ENCODE data around the gene C8B.

The C8B gene

DNA sequence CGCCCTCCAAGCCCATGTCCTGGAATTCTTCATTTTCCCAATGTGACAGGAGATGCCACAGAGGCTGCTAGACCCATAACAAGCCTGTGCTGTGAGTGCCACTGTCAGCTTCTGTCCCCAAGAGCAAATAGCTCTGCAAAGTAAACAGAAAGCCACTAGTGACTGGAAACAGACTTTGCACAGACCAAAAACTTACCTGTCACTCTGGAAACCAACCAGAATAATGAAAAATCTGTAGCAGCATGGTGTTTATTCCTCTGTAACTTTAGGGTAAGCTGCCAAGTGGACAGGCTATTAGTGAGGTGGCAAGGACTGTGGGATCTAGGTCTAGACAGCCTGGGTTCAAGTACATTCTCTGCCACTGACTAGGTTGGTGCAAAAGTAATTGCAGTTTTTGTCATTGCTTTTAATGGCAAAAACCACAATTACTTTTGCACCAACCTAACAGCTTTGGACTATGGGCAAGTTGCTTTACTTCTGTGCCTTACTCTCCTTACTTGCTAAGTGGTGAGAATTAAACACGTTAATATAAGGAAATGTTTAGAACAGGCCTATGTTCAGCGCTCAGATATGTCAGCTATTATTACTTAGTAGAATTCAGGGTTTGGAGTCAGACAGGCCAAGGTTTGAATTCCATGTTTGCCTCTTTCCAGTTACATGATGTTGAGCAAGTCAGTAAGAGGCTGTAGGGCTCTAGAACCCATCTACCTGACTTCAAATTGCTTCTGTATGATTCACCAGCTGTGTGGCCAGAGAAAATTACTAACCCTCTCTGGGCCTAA lies at the start of gene C8B:
TSS of gene C8B (minus strand) at position 100 of the 782 bp plus-strand sequence. CDS start at position 33, 67 bp downstream.
- DNase-seq, result no peak

DNA sequence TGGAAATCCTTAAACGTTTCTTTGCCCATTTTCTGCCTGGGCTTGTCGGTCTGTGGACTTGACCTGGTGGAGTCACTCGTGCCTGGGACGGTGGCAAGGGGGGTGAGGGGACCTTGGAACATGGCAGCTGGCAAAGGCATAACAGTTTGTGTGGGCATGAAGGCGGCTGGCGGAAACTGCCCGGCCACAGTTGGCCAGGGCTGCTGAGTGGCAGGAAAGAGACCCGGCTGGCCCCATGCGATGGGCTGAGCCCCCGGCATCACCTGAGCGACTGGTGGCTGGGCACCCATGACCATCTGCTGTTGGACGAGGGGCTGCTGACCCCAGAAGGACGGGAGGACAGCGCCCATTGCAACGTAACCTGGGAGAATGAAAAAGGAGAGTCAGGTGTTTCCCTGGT lies 49.3 kb upstream of the C8B start:
- no peak for DNase-seq

DNA sequence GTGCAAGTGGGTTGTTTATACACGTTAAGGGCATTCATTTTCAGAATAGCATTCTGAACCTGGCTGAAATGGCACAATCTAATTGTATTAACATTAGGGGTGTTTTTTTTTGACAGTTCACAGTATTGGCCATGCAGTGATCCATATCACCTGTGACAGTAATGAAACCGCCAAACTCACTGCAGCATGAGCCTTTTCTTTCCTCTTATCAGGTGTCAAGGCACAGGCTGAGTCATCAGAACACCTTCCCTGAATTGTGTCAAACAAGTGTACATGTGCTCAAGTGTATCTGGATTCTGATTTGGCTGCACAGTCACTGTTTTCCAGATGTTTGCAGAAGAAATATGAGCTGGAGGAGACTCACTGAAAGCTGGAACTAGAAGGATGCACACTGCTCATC lies 47.7 kb upstream of the C8B start:
- DNase-seq, result no peak

DNA sequence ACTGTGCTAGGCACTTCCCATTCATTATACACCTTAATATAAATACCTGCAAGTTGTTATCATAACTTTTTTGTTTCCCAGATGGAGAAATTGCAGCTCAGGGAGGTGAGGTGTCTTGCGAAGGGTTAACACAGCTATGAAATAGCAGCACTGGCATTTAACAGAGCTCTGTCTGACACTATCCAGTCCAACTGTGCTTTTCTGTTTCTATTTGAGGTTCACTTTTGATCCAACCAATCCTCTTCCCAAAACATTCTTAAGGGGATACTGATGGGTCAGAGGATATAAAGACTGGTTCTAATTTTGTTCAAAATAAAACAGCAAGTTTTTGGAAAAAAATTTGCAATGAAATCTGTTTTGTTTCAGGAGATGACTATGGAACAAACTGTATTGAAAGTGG lies 46.5 kb upstream of the C8B start:
- no peak for DNase-seq

DNA sequence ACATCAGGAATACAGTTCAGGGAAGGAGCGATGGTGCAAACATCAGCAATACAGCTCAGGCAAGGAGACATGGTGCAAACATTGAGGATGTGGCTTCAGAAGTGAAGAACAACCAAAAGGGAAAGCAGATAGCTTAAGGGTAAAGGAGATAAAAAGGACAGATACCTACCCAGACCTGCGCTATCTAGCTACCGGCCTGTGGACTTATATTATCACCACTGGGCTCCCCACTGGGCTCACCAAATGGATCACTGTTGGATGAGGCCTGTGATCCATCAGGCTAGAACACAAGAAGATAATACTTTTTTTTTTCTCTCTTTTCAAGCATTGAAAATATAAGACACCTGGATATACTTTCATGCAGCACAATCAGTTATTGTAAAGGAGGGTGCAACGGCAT lies 44.7 kb upstream of the C8B start:
- no peak for DNase-seq

DNA sequence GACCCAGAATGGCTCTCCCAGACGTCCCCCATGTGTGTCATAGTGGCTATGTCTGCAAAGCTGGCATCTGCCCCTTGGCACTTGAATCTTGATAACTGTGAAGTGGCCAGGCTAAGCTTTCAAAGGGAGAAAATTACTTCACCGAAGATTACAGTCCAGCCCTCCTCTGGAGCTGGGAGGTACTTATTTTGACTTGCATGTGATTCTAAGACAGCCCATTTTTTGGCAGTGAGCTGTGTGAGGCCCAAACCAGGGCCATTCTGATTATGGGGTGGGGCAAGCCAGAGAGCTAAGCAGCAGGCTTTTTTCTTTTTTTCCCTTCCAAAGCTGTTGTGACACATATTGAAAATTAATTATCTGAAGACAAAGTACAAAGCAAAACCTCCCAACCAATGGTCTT lies 42.1 kb upstream of the C8B start:
- DNase-seq, result no peak

DNA sequence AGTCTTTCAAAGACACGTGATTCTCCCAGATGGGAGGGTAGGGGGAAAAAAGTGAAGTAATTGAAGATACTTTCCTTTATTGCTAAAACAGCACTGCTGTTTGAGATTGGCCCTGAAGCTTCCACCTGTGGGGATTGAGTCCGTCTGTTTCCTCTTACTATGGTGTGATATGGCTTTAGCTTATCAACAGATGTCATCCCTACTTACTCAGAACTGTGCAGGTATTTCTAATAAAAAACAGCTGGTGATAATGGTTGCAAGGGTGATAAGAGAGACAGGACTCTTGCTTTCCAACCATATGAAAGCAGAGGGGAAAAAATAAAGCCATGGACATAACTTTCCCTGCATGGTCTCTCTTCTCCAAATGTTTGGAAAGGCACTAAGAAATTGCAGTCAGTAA lies 41.7 kb upstream of the C8B start:
- no peak for DNase-seq

DNA sequence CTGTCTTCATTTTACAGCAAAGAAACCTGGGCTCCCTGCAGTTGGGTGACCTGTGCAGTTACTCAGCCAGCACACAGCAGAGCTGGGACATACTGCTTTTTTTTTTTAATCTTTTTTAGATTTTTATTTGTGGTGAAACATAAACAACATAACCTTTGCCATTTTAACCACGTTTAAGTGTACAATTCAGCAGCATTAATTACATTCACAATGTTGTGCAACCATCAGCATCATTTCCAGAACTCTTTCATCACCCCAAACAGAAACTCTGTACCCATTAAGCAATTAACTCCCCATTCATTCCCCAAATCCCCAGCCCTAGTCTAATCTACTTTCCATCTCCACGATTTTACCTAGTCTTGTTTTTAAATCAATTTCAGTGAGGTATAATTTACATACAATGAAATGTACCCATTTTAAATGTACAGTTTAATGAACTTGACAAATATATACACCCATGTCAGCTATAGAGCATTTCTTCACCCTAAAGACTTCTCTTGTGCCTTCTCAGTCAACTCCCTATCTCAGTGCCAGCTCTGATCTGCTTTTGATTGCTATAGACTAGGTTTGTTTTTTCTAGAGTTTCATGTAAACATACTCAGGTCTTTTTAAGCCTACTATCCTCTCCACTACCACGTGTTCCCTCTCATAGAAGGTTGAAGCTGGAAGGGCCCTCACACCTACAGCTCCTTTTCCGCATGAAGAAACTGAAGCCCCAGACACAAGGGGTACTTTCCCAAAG lies 37.8 kb upstream of the C8B start:
- DNase-seq, result no peak

DNA sequence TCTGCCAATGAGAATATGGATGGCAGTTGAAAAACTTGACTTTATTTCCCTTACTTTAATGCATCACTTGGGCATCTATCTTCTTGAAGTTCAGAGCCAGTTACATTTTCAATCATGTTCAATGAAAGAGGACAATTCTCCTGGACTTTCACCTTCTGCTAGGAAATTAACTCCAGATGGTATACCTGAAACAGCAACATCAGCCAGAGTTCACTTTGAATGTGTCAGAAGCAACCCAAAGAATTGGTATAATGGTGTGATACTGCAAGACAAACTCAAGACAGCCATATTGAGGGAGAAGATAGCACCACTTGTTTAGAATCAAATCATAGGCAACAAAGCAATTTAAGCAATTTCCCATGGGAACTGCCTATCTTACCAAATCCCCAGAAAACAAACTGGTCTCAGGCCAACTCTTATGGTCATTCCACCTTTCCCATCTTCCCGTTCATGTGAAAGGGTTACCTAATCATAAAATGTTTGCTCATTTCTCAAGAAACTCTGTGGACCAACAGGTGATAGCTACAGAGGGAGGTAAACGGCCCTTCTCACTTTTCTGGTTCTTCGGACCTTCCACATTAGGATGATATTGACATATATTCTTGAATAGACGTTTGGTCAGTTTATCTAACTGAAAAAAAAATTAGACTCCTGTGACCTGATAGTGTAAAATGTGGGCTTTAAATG lies 29.7 kb upstream of the C8B start:
- no peak for DNase-seq

DNA sequence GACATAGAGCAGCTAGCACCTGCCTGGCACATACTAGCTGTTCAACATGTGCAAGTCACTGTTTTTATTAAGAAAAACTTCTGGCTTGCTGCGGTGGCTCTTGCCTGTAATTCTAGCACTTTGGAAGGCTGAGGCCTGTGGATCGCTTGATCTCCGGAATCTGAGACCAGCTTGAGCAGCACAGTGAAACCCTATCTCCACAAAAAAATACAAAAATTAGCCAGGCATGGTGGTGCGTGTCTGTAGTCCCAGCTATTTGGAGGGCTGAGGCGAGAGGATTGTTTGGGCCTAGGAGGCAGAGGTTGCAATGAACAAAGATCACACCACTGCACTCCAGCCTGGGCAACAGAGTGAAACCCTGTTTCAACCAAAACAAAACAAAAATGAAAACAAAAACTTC lies 27.7 kb upstream of the C8B start:
- no peak for DNase-seq

DNA sequence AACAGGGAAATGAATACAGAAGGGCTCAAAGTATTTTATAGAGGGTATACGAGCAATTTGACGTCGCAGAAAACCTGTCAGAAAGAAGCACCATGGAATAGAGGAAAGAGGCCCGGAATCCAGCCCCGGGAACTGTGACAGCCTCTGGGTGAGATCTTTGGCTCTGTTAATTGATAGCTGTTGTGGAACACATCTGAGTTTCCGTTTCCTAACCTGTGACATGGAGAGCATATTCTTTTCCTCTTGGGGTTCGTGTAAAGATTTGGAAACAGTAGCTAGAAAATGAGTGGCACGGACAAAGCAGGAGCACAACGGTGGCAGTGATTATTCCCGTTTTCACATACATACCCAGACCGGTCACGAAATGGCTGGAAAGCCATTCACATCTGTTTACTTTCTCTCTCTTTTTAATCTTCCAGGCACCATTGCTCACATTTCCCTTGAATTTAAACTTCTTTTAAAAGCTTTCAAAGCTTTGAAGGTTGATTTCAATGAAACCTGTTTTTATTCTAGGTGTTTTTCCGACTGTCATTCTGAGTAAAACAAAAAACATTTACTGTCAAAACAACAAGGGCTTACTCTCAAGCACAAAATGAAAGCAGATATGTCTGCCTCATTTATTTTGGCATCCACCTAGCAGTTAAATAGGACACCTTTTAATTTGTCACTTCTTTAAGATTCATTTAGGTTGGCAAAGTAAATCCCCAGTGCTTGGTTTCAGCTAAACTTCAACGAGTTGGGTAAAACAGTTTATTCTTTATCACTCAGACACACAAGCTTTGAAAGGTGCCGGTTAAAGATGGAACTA lies 26.7 kb upstream of the C8B start:
- no peak for DNase-seq

DNA sequence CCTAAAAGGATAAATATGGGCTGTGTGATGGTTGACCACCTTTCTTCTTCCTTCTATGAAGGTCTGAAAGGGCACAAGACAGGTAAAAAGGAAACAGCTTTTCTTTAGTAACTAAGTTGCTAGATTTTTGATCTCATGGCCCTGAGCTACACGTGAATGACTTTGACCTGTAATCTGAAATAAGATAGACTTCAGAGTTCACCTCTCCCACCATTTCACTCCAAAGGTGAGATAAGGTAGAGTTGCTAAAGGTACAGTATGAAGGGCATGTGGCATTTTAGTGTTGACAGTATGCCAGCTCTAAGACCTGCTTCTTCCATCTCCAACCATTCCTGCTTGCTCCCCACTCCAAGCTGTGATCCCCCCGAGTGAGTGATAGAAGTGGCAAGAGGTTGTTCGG lies 25.8 kb upstream of the C8B start:
- no peak for DNase-seq

DNA sequence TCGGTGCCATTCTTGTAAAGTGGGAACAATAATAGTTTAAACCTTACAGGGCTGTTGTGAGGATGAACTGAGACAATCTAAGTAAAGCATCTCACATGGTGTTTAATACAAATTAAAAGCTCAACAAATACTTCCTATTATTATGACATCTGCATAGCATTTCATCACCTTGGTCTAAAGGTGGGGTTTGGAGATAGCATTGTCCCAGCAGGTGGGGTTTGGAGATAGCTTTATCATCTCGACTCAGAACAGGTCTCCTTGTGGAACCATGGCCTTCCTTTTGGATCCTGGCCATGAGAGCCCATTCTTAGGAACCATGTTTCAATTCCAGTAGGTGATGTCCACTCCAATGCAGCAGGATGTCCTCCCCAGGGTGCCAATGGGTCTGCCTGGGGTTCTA lies 20.6 kb upstream of the C8B start:
- DNase-seq, result no peak

DNA sequence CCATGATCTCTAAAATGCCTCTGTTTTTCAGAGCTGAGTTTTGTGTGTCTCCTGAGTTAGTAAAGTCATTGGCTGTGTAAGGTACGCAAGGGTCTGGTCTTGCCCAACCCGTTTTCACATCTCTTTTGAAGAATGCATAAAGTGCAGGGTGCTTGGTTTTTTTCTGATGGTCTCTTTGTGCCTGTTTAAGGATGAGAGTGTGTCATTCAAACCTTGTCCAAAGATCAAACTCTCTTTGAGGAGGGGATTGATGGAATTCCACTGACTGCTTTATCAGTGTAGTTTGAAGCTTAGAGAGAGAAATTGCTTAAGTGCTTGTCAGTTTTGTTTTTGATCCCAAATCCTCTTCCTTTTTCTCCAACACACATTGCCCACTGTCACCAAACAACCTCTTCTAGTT lies 20.0 kb upstream of the C8B start:
- no peak for DNase-seq

DNA sequence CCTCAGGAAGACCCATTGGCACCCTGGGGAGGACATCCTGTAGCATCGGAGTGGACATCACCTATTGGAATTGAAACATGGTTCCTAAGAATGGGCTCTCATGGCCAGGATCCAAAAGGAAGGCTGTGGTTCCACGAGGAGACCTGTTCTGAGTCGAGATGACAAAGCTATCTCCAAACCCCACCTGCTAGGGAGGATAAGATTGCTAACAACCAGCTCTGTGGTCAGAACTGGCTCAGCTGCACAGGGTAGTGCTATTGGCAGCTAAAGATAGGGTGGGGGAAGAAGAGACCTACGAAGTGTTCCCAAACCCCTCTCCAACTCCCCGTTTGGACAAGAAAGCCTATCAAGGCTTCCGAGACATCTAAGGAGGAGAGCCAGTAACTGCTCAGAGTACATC lies 17.7 kb upstream of the C8B start:
- no peak for DNase-seq

DNA sequence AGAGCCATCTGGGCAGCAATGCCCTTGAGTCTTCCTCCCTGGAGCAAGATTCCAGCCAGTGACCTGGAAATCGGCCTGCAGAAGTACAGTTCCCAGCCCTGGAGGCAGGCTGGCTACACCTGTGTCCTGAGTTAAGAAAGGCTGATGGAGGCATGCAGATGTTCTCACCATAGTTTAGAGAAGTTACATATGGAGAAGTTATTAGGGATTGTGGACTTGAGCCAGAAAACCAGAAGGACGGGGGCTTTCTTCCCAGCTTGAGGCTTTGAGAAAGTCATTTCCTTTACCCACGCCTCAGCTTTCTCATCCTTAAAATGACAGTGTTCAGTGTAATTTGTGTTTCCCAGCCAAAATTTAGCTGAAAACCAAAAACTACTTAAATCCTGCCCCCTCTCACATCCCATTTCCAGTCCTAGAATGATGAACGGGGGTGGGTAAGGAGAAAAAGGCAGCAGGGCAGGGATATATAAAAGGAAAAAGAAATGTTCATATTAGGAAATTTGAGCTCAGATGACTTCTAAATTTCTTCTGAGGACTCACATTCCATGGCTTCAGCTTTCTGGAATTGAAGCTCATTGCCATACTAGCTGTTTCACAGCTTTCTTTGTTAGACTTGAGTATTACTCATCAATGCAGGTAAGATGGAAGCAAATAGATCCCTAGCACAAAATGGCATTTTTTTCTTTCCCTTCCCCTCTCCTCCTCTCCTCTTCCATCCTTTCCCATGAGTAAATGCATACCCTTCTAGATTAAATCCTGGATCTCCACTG lies 14.4 kb upstream of the C8B start:
- DNase-seq, result no peak

DNA sequence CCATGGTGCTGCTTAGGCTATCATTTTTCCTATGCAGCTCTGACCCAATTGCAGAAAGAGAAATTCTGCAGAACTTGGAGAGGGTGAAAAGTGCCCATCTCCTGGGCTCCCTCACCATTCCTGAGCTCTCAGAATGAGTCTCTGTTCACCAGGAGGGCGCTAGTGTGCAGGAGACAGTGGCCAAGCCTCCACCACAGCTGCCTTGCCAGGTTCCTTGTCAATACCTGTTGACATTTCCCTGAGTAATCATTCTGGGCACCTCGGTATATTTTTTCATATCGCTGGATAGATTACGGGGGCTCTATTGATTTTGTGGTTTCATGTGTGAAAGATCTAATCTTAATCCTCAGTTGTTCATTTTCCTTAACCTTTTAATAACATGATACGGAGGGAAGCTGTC lies 13.0 kb upstream of the C8B start:
- no peak for DNase-seq

DNA sequence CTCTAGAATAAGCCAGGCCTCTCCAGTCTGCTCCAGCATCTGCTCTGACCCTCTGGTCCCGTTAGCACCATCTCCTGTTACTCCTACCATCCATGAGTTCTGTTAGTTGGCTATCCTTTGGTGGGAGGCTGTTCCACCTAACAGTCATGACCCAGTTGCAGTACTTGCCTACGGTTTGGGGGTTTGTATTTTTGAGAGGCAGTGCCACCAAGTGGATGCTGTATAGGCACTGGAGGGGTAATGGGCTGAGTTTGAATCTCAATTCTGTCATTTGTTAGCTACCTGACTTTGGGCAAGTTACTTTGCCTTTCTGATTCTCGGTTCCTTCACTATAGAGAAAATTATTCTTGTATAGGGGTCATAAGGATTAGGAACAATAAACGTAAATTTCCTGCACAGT lies 12.1 kb upstream of the C8B start:
- no peak for DNase-seq

DNA sequence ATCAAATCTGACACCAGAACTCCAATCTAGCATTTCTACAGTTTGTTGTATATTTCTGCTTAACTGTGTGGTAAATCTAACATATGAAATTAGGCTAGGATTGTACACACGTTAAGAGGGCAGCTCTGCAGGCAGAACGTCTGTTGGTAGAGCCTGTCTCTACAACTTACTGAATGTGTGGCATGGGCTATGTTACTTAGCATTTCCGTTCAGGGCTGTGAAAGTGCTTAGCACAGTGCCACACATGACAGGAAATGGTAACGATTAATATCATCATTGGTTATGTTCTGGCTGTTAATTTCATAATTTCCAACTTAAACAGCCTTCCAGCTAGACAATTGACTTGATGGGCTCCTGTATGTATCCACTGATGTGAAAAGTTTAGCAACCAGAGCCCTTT lies 9.6 kb upstream of the C8B start:
- DNase-seq, result no peak

DNA sequence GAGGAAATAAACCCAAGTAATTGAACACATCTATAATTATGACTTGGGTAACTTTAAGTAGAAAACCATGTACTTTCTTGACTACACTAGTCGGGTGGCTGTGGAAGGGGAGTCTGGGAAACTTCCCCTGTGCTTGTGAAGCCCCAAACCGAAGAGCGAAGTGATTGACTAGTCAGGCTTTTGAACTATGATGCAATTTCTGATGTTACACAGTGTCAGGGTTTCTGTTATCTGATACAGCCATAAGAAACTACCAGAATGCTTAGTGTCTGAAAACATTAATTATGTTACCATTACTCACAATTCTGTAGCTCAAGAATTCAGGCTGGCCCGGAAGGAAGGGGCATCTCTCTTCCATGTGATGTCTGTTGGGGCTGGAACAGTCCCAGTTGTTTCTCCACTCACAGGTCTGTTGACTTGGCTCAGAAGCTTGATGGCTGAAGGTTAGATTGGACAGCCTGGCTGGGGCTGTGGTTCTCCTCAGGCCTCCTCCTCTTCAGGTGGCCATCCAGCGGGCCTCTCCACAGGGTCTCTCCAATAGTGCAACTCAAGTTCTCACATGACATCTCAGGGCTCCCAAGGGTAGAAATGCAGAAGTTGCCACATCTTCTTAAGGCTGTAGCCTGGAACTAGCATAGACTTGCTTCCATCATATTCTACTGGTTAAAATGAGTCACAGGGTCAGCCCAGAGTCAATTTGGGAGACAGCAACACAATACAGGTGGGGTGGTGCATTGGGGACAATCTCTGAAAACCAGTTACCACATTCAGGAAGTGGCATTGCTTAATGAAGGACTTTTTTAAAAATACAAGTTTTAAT lies 8.3 kb upstream of the C8B start:
- DNase-seq, result no peak

DNA sequence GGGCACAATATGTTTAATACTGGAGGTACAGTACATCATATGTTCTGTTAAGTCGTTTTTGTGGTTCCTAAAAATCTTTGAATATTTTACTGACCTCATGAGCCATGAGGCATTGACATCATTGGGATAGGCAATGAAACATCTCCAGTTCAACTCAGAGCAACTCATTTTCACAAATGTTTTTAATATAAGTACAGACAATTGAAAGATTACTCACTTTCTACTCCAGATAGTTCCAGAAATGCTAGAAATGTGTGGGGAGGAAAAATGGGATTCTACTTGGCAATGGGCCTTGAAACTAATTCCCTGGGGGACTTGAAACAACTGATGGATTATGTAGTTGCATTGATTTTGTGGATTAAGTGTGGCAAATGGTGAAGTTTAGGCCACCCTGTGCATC lies 7.2 kb upstream of the C8B start:
- no peak for DNase-seq

DNA sequence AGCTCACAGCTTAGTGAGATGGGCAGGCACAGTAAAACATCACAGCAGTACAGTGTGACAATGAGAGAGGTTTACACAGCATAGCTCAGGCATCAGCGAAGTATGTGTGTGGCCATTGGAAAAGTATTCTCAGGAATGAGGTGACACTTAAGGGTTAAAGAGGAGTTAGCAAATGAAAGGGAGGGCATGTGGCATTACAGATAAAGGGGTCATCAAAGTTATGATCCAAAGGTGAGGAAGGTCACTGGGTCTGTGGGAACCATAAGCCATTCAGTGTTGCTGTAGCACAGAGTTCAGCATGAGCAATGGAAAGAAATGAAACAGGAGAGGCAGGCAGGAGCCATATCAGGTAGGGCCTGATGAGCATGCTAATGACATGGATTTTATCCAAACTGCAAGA lies 4.5 kb upstream of the C8B start:
- DNase-seq, result no peak

Data from bone marrow (tissue), 2 donors.